DMS79 (cell line): ENCODE measurements around the gene CIDEA.

ENCODE experiments used
- DNase-seq: peaks from one replicate; lab custom pipeline; 2025; lab: John Stamatoyannopoulos, UW

CIDEA gene

GRCh38 chr18:12318857-12319256, 64.7 kb downstream of the CIDEA start:
- no peak for DNase-seq

GRCh38 chr18:12321333-12321732, 67.2 kb downstream of the CIDEA start:
- DNase-seq: no peak

DNA sequence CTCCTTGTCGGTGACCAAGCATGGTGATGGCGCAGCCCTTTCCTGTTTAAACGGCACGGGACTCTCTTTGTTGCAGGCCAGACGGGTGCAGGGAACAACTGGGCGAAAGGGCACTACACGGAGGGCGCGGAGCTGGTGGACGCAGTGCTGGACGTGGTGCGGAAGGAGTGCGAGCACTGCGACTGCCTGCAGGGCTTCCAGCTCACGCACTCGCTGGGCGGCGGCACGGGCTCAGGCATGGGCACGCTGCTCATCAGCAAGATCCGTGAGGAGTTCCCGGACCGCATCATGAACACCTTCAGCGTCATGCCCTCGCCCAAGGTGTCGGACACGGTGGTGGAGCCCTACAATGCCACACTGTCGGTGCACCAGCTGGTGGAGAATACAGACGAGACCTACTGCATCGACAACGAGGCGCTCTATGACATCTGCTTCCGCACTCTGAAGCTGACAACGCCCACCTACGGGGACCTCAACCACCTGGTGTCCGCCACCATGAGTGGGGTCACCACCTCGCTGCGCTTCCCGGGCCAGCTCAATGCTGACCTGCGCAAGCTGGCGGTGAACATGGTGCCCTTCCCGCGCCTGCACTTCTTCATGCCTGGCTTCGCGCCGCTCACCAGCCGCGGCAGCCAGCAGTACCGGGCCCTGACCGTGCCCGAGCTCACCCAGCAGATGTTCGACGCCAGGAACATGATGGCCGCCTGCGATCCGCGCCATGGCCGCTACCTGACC, 71.0 kb downstream of the CIDEA start:
- no peak for DNase-seq

- no peak for DNase-seq
These were observed 71.6 kb downstream of the CIDEA start for GRCh38 chr18:12325726-12326245.

DNA sequence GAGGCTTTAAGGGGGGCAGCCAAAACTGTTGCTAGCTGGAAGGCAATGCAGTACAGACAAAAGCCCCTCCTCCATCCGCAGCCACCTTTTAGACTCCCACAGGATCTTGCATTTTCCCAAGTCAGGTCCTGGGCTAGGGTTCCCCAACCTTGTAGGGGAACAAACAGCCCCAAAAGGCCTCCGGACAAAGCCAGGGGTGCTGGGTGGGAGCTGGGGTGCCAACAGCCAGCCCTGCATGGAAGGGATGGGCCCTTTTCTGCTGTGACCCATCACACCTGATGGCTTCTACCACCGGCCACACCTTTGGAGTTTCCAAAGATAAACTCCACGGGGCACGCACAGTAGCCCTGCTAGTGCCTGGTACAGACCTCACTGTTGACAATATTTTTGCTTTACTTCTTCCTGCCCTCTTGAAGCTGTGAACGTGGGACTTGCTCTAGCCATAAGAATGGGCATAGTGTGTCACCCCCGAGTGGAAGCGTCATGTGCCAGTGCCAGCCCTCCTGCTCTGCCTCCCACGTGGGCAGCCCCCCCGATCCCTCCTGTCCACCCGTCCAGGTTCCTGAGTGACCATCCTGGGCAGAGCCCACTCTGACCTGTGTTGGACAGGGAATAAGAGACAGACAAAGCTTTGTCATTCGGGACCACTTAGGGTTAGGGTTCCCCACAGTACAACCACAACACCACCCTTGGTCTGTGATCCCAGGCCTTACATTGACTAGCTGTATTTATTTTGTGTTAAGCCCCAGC, 72.7 kb downstream of the CIDEA start:
- DNase-seq: no peak
